Measurements from ENCODE around the gene SLC37A1.
A peak's percentile ranks its signal among the peaks of the same experiment; 100 is the strongest.

SLC37A1 gene

DNA sequence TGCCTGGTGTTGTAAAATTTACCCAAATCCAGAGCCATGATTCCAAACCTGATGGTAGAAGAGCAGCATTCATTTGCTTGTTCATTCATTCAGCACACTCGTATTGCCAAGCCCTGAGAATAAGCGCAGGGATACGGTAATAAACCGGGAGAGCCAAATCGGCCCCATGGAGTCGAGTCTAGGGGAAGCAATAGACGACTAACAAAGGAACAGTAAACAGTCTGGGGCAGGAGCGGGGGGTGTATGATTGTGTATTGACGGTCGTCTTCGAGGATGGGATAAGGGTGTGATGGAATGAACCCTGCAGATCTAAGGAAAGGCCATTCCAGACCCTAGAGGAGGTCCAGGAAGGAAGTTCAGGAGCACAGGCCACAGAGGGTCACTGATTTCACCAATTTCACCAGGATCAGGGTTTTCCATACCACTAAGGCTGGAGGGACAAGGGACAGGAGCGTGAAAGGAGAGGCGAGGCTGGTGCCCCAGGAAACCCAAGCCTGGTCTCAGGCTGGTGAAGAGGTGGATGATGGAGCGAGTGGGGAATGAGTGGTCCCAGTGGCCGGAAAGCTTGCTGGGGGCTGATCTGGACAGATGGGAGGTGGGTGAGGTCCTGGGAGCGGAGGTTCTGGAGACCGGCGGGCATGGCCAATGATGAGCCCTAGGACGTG, 78.6 kb downstream of the SLC37A1 start:
- no peaks in the 10 kb centered on the region for H3K36me3 Mint-ChIP-seq (ENCODE audit: low read depth)
- H3K4me3 Mint-ChIP-seq = no peak overlapping the region
- H3K27me3 Mint-ChIP-seq = peaks cover 2% of the 10 kb centered on the region
- H3K9me3 Mint-ChIP-seq = no peaks in the 10 kb centered on the region
- peaks cover 12% of the 10 kb centered on the region for H3K4me1 Mint-ChIP-seq (ENCODE audit: low read depth)
- H3K27ac Mint-ChIP-seq = no peak overlapping the region
- no peak for DNase-seq

DNA sequence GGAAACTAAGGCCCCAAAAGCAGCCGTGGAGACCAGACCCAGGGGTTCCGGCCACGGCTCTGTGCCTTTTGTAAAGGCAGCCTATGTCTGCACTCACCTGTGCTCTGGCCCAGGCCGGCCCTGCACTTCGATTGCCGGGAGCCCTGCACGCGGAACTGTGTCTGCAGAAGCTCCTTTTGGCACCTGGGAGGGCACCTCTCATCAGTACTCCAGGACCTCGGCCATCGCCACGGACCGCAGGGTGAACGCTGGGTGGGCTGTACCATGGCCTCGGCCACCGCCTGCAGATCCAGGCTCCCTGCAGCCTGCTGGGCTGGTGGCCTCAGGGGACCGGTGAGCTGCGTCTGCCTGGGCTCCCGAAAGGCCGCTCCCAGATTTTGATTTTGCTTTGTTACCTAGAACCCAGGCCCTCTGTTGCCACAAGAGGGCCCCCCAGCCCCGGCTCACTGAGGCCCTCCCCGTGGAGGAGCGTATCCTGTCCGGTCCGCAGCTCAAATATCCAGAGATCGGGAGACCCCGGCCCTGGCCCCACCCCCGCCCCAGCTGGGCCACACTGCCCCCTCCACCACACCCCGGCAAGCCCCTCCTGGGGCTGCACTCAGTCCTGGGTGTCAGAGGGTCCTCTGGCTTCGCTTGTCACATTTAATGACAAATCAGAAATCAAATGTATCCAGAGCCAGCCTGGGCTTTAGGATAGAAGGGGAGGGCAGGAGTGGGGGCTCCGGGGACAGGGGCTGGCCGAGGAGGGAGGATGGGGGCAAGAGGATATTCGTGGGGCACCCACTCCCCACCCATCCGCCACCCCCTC, 79.6 kb downstream of the SLC37A1 start:
- peak; percentile 82 for DNase-seq
- Mint-ChIP-seq H3K4me1 (ENCODE audit: low read depth) (peaks cover 12% of the 10 kb centered on the region), H3K36me3 (ENCODE audit: low read depth) (no peaks in the 10 kb centered on the region), H3K27ac (no peak overlapping the region), H3K4me3 (no peak overlapping the region), H3K9me3 (no peaks in the 10 kb centered on the region), H3K27me3 (peaks cover 2% of the 10 kb centered on the region)

DNA sequence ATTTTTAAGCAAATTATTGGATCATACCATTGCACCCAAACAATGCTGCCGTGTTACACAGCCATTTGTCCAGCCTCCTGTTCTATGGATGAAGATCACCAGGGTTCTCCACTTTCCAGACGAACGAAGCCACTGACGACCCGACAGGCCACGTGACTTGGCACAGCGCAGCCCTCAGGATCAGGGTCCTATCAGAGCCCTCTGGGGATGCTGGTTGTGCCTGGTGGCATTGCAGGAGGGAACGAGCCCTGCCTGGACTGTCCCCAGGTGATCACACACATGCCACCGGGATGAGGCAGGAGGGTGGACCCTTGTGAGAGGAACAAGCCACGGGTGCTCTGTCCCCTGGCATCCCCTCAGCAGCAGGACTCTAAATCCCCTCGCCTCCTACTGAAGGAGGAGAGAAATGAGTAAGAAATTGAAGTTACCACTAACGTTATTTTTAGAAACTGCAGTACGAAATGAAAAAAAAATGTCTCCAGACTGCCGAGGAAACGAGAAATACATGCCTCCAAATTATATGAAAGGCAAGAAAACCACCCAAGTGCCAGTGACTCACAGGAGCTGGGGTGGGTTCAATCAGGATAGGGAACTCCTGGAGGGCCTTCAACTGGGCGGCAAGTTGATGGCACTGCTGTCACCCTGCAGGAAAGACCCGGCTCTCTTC, 81.1 kb downstream of the SLC37A1 start:
- no peak overlapping the region for H3K4me3 Mint-ChIP-seq
- DNase-seq = no peak
- no peaks in the 10 kb centered on the region for H3K36me3 Mint-ChIP-seq (ENCODE audit: low read depth)
- peaks cover 12% of the 10 kb centered on the region for H3K4me1 Mint-ChIP-seq (ENCODE audit: low read depth)
- peaks cover 2% of the 10 kb centered on the region for H3K27me3 Mint-ChIP-seq
- H3K27ac Mint-ChIP-seq = no peak overlapping the region
- no peaks in the 10 kb centered on the region for H3K9me3 Mint-ChIP-seq

DNA sequence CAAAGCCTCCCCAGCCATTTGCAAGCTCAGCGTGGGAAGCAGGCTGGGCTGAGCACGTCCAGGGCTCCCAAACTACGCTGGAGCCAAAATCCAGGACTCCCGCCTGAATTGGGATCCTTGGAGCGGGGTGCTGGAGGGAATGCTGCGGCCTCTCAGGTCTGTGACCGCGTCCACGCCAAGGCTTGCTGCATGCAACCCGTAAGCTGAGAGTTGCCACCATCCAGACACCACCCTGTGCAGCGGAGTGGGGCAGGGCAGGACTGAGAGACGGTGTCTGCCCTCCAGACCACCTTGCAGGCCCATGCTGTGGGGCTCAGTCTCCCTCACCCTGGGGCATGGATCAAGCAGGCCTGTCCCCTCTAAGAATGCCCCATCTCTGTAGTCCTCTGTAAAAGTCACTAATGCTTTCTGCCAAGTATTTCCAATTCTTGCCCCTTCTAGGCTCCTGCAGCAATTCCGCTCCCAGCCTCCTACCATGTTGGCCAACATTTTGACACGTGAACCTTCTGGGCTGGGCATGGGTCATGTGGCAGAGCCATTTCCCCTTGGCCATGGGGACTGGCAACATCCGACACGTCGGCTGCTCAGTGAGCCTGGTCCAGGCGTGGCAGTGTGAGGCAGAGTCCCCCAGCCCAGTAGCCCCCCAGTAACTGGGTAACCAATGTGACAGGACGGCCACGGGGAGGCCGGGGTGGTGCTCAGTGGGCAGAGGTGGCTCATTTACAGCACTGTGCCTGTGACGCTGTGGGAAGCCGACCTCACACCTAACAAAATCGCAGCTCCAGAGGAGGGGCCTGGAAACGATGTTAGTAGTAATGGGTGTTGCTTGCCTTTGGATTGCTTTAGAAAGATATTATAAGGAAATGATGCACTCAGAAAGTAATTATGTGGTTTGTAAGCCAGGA, 81.9 kb downstream of the SLC37A1 start:
- Mint-ChIP-seq H3K36me3 (ENCODE audit: low read depth) (no peaks in the 10 kb centered on the region), H3K9me3 (no peaks in the 10 kb centered on the region), H3K4me1 (ENCODE audit: low read depth) (peaks cover 10% of the 10 kb centered on the region), H3K4me3 (no peak overlapping the region), H3K27ac (no peak overlapping the region), H3K27me3 (peaks cover 2% of the 10 kb centered on the region)
- DNase-seq = no peak

DNA sequence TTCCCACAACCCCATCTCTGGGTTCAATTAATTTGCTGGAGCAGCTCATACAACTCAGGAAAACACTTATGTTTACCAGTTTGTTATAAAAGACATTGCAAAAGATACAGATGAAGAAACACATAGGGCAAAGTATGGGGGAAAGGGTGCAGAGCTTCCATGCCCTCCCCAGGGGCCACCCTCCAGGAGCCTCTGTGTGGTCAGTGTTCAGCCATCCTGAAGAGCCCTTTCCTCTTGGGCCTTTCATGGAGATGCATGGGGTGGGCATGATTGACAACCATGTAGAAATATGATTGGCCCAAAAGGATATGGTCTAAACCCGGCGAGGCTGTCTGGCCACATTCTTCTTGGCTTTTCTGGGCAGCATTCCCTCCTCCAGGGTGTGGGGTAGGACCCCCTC, 83.0 kb downstream of the SLC37A1 start:
- H3K4me1 Mint-ChIP-seq (ENCODE audit: low read depth) = no peaks in the 10 kb centered on the region
- DNase-seq = no peak
- H3K9me3 Mint-ChIP-seq = no peaks in the 10 kb centered on the region
- no peak overlapping the region for H3K27ac Mint-ChIP-seq
- H3K4me3 Mint-ChIP-seq = no peak overlapping the region
- peaks cover 2% of the 10 kb centered on the region for H3K27me3 Mint-ChIP-seq
- no peaks in the 10 kb centered on the region for H3K36me3 Mint-ChIP-seq (ENCODE audit: low read depth)

DNA sequence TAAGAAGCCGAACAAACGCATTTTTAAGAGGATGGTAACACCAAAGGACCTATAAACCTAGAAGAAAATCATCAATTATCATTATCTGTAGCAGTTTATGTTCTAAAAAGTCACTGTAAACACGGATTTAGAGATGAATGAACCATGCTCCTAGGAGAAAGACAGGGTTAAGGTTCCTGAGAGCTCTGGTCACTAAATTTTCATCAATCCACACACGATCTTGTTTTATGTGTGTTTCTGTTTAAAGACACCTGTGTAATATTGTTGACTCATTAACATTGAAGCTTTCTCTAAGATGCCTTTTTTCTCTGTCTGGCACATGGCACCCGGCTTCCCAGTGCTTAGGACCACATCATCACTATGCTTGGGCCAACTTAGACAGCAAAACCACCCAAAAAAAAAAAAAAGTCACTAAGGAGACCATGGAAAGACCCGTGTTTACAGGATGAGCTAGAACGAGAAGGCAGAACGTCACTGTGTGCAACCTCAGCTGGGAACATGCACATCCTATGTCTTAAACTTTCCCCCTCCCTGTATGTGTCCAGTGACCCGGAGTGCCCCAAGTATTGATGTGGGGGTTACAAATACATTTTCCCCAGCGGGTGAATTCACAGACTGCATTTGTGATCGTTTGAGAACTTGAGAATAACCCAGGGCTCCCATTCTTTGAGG, 84.0 kb downstream of the SLC37A1 start:
- Mint-ChIP-seq H3K36me3 (ENCODE audit: low read depth) (no peaks in the 10 kb centered on the region), H3K27ac (no peak overlapping the region), H3K9me3 (no peaks in the 10 kb centered on the region), H3K27me3 (peaks cover 2% of the 10 kb centered on the region), H3K4me1 (ENCODE audit: low read depth) (no peaks in the 10 kb centered on the region), H3K4me3 (no peak overlapping the region)
- no peak for DNase-seq

DNA sequence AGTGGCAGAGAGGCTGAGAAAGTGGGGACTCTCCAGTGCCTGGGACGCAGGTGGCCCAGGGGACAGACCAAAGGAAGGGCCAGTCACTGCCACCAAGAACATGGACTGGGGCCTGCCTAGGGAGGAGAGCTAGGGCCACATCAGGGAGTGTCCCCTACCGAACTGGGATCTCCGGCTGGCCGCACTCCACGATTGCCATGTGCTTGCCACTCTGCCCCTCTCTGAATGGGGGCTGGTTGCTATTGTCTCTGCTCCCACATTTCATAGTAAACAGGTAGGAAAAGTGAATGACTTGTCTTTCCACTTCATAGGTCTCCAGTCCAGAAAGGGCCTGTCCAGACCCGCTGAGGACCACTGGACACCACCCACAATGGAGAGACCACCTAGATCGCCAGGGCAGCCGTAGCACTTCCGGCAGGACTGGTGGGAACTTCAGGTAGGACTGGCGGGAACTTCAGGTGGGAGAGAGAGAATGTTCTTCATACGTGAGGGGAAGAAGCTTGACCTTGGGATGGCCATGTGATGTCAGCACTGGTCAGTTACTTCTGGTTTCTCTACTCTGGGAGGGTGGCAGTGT, 84.6 kb downstream of the SLC37A1 start:
- no peaks in the 10 kb centered on the region for H3K36me3 Mint-ChIP-seq (ENCODE audit: low read depth)
- no peak overlapping the region for H3K27ac Mint-ChIP-seq
- peaks cover 2% of the 10 kb centered on the region for H3K27me3 Mint-ChIP-seq
- no peaks in the 10 kb centered on the region for H3K9me3 Mint-ChIP-seq
- no peak overlapping the region for H3K4me3 Mint-ChIP-seq
- no peaks in the 10 kb centered on the region for H3K4me1 Mint-ChIP-seq (ENCODE audit: low read depth)
- no peak for DNase-seq

DNA sequence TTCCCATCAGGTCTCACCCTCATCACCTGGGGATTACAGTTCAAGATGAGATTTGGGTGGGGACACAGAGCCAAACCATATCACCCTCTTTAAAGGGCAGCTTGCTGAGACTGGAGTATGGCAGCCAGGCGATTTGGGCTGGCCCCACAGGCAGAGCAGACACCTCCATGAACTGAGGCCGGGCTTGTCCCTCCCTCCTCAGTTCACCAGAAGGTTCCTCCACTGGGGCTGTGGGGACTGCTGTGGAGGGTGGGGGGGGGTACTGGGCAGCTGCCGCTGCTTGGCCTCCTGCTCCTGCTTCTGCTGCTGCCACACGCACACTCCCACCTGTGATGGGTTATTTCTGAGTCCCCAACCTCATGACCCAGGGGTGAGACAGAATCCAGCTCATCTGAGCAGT, 85.8 kb downstream of the SLC37A1 start:
- DNase-seq = no peak
- Mint-ChIP-seq H3K4me3 (no peak overlapping the region), H3K36me3 (ENCODE audit: low read depth) (no peaks in the 10 kb centered on the region), H3K27me3 (peaks cover 2% of the 10 kb centered on the region), H3K4me1 (ENCODE audit: low read depth) (no peaks in the 10 kb centered on the region), H3K27ac (no peak overlapping the region), H3K9me3 (peaks cover 8% of the 10 kb centered on the region)

DNA sequence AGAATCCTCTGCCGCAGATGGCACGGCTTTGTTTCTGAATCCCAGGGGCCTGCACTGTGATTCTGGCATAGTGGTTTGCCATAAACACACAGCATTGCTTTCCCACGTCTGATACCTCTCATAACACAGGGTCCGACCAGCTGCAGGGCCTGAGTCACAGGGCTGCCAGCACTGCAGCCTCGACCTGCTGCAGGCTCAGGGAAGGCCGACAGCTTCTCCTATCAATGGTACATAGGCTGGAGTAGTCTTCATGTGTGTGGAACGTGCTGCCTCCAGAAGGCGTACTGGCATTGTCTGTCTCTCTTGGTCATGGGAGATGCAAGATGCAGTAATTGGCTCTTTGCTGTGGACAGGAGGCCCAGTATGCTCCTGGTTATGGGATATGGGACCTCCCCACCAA, 86.3 kb downstream of the SLC37A1 start:
- H3K27me3 Mint-ChIP-seq = no peaks in the 10 kb centered on the region
- H3K4me1 Mint-ChIP-seq (ENCODE audit: low read depth) = no peaks in the 10 kb centered on the region
- H3K36me3 Mint-ChIP-seq (ENCODE audit: low read depth) = no peaks in the 10 kb centered on the region
- H3K4me3 Mint-ChIP-seq = no peak overlapping the region
- no peak overlapping the region for H3K27ac Mint-ChIP-seq
- no peak for DNase-seq
- H3K9me3 Mint-ChIP-seq = peaks cover 8% of the 10 kb centered on the region

DNA sequence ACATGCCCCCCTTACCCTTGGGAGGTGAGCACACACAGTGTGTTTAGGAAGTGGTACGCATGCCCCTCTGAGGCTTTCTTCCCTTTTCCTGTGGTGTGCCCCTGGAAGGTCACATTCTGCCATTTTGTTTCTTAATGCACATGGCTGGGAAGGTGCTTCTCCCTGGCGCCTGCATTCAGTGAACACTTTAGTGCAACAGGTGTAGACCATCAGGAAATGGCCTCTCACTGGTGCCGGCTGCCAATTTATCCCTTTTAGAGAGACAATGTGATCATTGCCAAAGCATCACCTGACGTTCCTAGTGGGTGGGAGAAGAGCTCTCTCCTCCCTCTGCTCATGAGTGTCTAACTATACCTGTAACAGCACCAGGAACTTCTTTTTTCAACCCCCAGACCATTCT, 88.0 kb downstream of the SLC37A1 start:
- H3K27me3 Mint-ChIP-seq = no peaks in the 10 kb centered on the region
- H3K4me3 Mint-ChIP-seq = no peak overlapping the region
- no peaks in the 10 kb centered on the region for H3K36me3 Mint-ChIP-seq (ENCODE audit: low read depth)
- H3K9me3 Mint-ChIP-seq = peaks cover 22% of the 10 kb centered on the region
- H3K27ac Mint-ChIP-seq = no peak overlapping the region
- no peaks in the 10 kb centered on the region for H3K4me1 Mint-ChIP-seq (ENCODE audit: low read depth)
- no peak for DNase-seq

DNA sequence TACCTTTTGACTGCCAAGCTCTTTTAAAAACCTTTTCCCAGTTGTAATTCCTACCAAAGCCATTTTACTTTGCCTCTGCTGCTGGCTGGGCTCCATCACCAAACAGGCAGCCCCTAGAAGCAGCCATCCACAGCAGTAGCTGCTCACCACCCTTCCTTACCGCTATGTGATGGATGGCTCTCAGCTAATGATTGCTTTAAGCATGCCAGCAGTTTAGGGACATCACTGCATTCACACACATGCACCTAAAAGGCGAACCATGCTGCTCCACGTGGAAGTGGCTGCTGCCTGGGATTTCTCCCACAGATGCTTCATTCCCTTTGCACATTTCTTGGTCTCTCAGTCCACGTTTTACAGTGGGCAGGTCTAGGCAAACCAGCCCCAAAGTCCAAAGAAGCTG, 93.5 kb downstream of the SLC37A1 start:
- no peaks in the 10 kb centered on the region for H3K36me3 Mint-ChIP-seq (ENCODE audit: low read depth)
- peaks cover 22% of the 10 kb centered on the region for H3K9me3 Mint-ChIP-seq
- peaks cover 7% of the 10 kb centered on the region for H3K4me1 Mint-ChIP-seq (ENCODE audit: low read depth)
- H3K27ac Mint-ChIP-seq = no peak overlapping the region
- no peaks in the 10 kb centered on the region for H3K27me3 Mint-ChIP-seq
- DNase-seq = no peak
- H3K4me3 Mint-ChIP-seq = no peak overlapping the region

DNA sequence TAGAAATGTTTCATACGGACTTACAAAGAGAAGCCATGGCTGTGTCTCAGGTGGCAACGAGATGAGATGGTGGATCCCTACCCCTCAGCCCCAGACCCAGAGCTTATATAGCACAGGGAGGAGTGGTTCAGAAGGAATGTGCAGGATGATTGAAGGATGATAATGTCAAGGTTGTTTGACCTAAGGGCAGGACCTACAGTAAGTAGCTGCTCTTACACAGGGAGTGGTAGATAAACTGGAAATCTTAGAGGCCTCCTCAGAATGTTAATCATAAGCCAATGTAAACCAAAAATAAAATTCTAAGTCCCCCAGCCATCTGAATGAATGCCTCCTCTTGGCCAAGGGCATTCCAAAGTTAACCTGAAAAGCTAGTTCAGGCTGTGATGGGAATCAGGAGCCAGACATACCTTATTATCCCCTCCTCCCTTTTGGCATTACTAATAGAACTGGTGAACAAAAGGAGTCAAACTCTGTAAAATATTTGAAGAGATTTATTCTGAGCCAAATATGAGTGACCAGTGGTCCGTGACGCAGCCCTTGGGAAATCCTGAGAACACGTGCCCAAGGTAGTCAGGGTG, 94.0 kb downstream of the SLC37A1 start:
- no peaks in the 10 kb centered on the region for H3K27me3 Mint-ChIP-seq
- DNase-seq = no peak
- H3K4me3 Mint-ChIP-seq = no peak overlapping the region
- no peak overlapping the region for H3K27ac Mint-ChIP-seq
- H3K9me3 Mint-ChIP-seq = peaks cover 22% of the 10 kb centered on the region
- no peaks in the 10 kb centered on the region for H3K36me3 Mint-ChIP-seq (ENCODE audit: low read depth)
- H3K4me1 Mint-ChIP-seq (ENCODE audit: low read depth) = peaks cover 7% of the 10 kb centered on the region

DNA sequence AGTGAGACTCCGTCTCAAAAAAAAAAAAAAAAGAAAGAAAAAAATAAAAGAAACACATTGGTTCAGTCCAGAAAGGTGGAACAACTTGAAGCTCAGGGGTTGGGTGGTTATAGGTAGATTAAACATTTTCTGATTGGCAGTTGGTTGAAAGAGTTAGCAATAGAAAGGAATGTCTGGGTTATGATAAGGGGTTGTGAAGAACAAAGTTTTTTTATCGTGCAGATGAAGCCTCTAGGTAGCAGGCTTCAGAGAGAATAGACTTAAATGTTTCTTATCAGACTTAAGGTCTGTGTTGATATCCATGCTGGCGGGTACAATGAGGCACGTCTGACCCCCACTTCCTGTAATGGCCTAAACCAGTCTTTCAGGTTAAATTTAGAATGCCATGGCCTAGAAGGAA, 94.8 kb downstream of the SLC37A1 start:
- DNase-seq = no peak
- no peaks in the 10 kb centered on the region for H3K36me3 Mint-ChIP-seq (ENCODE audit: low read depth)
- peaks cover 7% of the 10 kb centered on the region for H3K4me1 Mint-ChIP-seq (ENCODE audit: low read depth)
- no peaks in the 10 kb centered on the region for H3K27me3 Mint-ChIP-seq
- no peak overlapping the region for H3K4me3 Mint-ChIP-seq
- no peak overlapping the region for H3K27ac Mint-ChIP-seq
- H3K9me3 Mint-ChIP-seq = peaks cover 22% of the 10 kb centered on the region
